PC-9 (cell line): ENCODE data around the gene STARD8. TPM values are rescaled to one million over a fixed set of nuclear protein-coding genes. Genes with fewer than 3 reads are reported as not detected.

Source experiments
- BruUV-seq: library from RNA; stranded (reverse); fragments of 400-500 nt; replicated peaks from 2 replicates; lab custom pipeline; 2021; lab: Mats Ljungman, UMichigan
- CTCF ChIA-PET: fragments of 300-600 bp; sonication (Branson Sonifier 250); formaldehyde crosslinking; loops from one replicate; lab custom pipeline; 2022; ENCODE audit warnings: antibody characterized with exemption; lab: Charles Lee
- POLR2A ChIA-PET: fragments of 300-600 bp; sonication (Branson Sonifier 250); formaldehyde crosslinking; loops from one replicate; lab custom pipeline; 2022; ENCODE audit warnings: antibody characterized with exemption; ENCODE audit not compliant: unreplicated experiment; lab: Charles Lee
- DNase-seq, 2 experiments: peaks; one replicate each; pipeline versions ENCODE4 v3.0.0 to v3.0.0-alpha.2; 2015 to 2022; ENCODE audit warnings: mixed read lengths in 1 of 2
- H2AFZ ChIP-seq: fragments of 200-600 bp; sonication (generic); 2 replicates; pipeline ENCODE4 v1.8.1; 2017; ENCODE audit warnings: antibody characterized with exemption
- H3F3A ChIP-seq: fragments of 200-600 bp; sonication (generic); 2 replicates; pipeline ENCODE4 v1.8.1; 2017; ENCODE audit warnings: antibody characterized with exemption, mild to moderate bottlenecking, low read depth; ENCODE audit not compliant: insufficient read depth
- H3K27ac ChIP-seq: fragments of 200-600 bp; sonication (generic); 2 replicates; pipeline ENCODE4 v1.6.1; 2016; ENCODE audit warnings: mixed run types
- H3K27me3 ChIP-seq: fragments of 200-600 bp; sonication (generic); 2 replicates; pipeline ENCODE4 v1.6.1; 2016; ENCODE audit warnings: low read depth, mixed run types; ENCODE audit not compliant: insufficient read depth
- H3K36me3 ChIP-seq: fragments of 200-600 bp; sonication (generic); 2 replicates; pipeline ENCODE4 v1.6.1; 2016; ENCODE audit warnings: low read depth, mixed run types
- H3K4me1 ChIP-seq: fragments of 200-600 bp; sonication (generic); replicated peaks from 2 replicates; pipeline ENCODE4 v1.6.1; 2016; ENCODE audit warnings: mixed run types; ENCODE audit not compliant: insufficient read depth
- H3K4me2 ChIP-seq: fragments of 200-600 bp; sonication (generic); 2 replicates; pipeline ENCODE4 v1.6.1; 2017; ENCODE audit warnings: mixed run types
- H3K4me3 ChIP-seq: fragments of 200-600 bp; sonication (generic); 2 replicates; pipeline ENCODE4 v1.6.1; 2016; ENCODE audit warnings: mixed run types
- H3K79me2 ChIP-seq: fragments of 200-600 bp; sonication (generic); 2 replicates; pipeline ENCODE4 v1.6.1; 2017; ENCODE audit warnings: low read depth, mixed run types
- H3K9me2 ChIP-seq: fragments of 200-600 bp; sonication (generic); 2 replicates; pipeline ENCODE4 v1.8.1; 2017; ENCODE audit warnings: mild to moderate bottlenecking; ENCODE audit not compliant: insufficient read depth
- H3K9me3 ChIP-seq: fragments of 200-600 bp; sonication (generic); 2 replicates; pipeline ENCODE4 v1.8.1; 2016; ENCODE audit warnings: low read depth; ENCODE audit not compliant: insufficient read depth
- H4K20me1 ChIP-seq: fragments of 200-600 bp; sonication (generic); 2 replicates; pipeline ENCODE4 v1.8.1; 2017; ENCODE audit not compliant: insufficient read depth
- CTCF ChIP-seq: fragments of 200-600 bp; sonication (generic); conservative IDR thresholded peaks from 2 replicates; pipeline ENCODE4 v1.6.1; 2017; ENCODE audit warnings: mixed run types, antibody characterized with exemption, mild to moderate bottlenecking, moderate library complexity
- EZH2 ChIP-seq: fragments of 200-600 bp; sonication (generic); IDR thresholded peaks from 2 replicates; pipeline ENCODE4 v1.8.0; 2017; ENCODE audit warnings: antibody characterized with exemption, low read depth
- intact Hi-C: fragments of 100-400 bp; cut with micrococcal nuclease; formaldehyde crosslinking; loops from one replicate; pipeline ENCODE4 v1.10.0; 2022; ENCODE audit not compliant: unreplicated experiment
- total RNA-seq: library from RNA; stranded (reverse); gene quantifications from 2 replicates; pipeline ENCODE4 v1.2.3, GENCODE V29; 2021

STARD8 gene
- total RNA-seq, 1 experiment from 2014 or later: 2.2 TPM

- no peak for TF ChIP-seq EZH2
- peak; percentile 34; the same call in 1 of the 2 replicates for TF ChIP-seq CTCF
- Histone ChIP-seq H3F3A (no peaks in the 10 kb centered on the region), H3K4me2 (no peak overlapping the region), H3K9me3 (no peaks in the 10 kb centered on the region), H3K79me2 (no peaks in the 10 kb centered on the region), H2AFZ (no peak overlapping the region), H3K27ac (no peak overlapping the region), H3K9me2 (no peaks in the 10 kb centered on the region), H3K4me3 (no peak overlapping the region), H3K36me3 (no peaks in the 10 kb centered on the region), H4K20me1 (no peaks in the 10 kb centered on the region), H3K4me1 (no peaks in the 10 kb centered on the region), H3K27me3 (no peaks in the 10 kb centered on the region)
- ChIA-PET CTCF (no interaction called here), POLR2A (no interaction called here)
- intact Hi-C loops: no loop called here
- DNase-seq: no peak
- no TSS peak for BruUV-seq
These were observed 72.6 kb downstream of the STARD8 start for GRCh38 chrX:68719904-68720614.

GRCh38 chrX:68720851-68721250, 73.4 kb downstream of the STARD8 start:
- POLR2A ChIA-PET: no interaction called here
- H3K27ac ChIP-seq: no peak overlapping the region
- H3K36me3 ChIP-seq: no peaks in the 10 kb centered on the region
- no peaks in the 10 kb centered on the region for H3K4me1 ChIP-seq
- no peak overlapping the region for H2AFZ ChIP-seq
- TF ChIP-seq CTCF (no peak), EZH2 (no peak)
- no peaks in the 10 kb centered on the region for H3K9me3 ChIP-seq
- no peak for DNase-seq
- H3K9me2 ChIP-seq: no peaks in the 10 kb centered on the region
- intact Hi-C loops: no loop called here
- no peaks in the 10 kb centered on the region for H4K20me1 ChIP-seq
- CTCF ChIA-PET: no interaction called here
- no peak overlapping the region for H3K4me2 ChIP-seq
- no TSS peak for BruUV-seq
- H3K4me3 ChIP-seq: no peak overlapping the region
- H3F3A ChIP-seq: no peaks in the 10 kb centered on the region
- H3K27me3 ChIP-seq: no peaks in the 10 kb centered on the region
- no peaks in the 10 kb centered on the region for H3K79me2 ChIP-seq

- no TSS peak for BruUV-seq
- Histone ChIP-seq H3K27me3 (no peaks in the 10 kb centered on the region), H4K20me1 (no peaks in the 10 kb centered on the region), H3K27ac (no peak overlapping the region), H3K9me2 (no peaks in the 10 kb centered on the region), H3K79me2 (no peaks in the 10 kb centered on the region), H2AFZ (no peak overlapping the region), H3K9me3 (no peaks in the 10 kb centered on the region), H3K36me3 (no peaks in the 10 kb centered on the region), H3K4me3 (no peak overlapping the region), H3K4me2 (no peak overlapping the region), H3K4me1 (no peaks in the 10 kb centered on the region), H3F3A (no peaks in the 10 kb centered on the region)
- no peak for TF ChIP-seq EZH2
- no peak for TF ChIP-seq CTCF
- ChIA-PET CTCF (no interaction called here), POLR2A (no interaction called here)
- intact Hi-C loops: no loop called here
- DNase-seq: no peak
These were observed 74.1 kb downstream of the STARD8 start for GRCh38 chrX:68721546-68721945.
